Umbilical cord (tissue), 2 donors: Measurements from ENCODE around the gene RNF11. TPM values are rescaled to one million over a fixed set of nuclear protein-coding genes. Genes with fewer than 3 reads are reported as not detected.
"Not testable (repeated sequence)": the region's sequence is repeated elsewhere in the genome, so short reads cannot be mapped to it uniquely, and the experiment has no call there.

Source experiments
- DNase-seq: peaks from one replicate; pipeline ENCODE4 v3.0.0-alpha.2; 2015; ENCODE audit warnings: low spot score
- total RNA-seq: library from RNA; depleted of rRNA; stranded (reverse); fragments of >200 nt; gene quantifications from one replicate; pipeline ENCODE4 v1.2.3, GENCODE V29; 2014; ENCODE audit warnings: low replicate concordance; ENCODE audit not compliant: insufficient read depth

Gene RNF11, protein sequence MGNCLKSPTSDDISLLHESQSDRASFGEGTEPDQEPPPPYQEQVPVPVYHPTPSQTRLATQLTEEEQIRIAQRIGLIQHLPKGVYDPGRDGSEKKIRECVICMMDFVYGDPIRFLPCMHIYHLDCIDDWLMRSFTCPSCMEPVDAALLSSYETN
- total RNA-seq = 111 TPM

DNA sequence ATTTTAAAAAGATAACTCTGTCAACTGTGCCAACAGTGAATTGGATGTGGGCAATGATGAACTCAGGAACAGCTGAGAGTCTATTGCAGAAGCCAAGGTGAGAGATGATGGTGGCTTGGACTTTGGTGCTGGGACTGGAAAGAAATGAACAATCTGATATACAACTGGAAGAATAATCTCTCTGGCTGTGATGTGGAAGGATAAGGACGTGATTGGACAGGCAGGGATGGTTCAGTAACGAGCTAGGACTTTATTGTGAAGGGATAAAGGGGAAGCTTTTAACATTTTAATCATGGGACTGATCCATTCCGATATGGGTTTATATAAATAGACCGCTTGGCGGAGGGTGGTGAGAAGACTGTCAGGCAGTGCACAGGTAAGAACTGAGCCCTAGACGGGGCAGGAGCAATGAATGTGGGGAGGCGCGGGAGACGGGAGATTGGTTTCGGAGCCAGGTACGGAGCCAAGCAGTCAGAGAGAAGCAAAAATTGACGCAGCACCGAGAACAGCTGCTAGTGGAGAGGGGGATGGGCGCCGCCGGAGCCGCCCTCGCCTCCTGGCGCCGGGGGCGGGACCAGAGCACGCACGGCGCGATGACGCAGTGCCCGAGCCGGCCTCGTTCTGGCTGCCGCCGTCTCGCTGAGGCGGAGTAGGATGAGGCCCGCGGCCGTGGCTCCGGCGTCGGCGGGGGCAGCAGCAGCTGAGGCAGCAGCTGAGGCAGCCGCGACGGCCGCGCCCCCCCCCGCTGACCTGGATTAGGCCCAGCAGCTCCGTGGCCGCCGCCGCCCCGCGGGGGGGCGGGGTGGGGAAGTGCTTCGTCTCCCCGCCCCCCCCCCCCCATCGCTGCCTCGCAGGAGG lies at the start of gene RNF11:
RNF11 (plus strand) TSS at position 601 of the 858 bp plus-strand sequence. CDS start 484 bp downstream, outside the sequence.
- DNase-seq = peak; percentile 94

DNA sequence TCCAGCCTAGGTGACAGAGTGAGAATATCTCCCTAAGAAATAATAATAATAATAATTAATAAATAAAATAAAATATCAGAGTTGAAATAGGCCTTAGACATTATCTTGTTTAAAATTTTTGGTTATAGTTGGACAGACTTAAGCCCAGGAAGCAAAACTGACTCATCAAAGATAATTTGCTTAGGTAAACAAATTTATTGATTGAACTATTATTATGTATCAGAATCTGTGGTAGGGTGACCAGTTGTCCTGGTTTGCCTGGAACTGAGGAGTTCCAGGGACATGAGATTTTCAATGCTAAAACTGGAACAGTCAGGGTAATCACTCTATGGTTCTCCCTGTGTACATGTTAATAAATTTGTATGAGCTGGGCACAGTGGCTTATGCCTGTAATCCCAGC lies 47.8 kb upstream of the RNF11 start:
- DNase-seq = no peak

DNA sequence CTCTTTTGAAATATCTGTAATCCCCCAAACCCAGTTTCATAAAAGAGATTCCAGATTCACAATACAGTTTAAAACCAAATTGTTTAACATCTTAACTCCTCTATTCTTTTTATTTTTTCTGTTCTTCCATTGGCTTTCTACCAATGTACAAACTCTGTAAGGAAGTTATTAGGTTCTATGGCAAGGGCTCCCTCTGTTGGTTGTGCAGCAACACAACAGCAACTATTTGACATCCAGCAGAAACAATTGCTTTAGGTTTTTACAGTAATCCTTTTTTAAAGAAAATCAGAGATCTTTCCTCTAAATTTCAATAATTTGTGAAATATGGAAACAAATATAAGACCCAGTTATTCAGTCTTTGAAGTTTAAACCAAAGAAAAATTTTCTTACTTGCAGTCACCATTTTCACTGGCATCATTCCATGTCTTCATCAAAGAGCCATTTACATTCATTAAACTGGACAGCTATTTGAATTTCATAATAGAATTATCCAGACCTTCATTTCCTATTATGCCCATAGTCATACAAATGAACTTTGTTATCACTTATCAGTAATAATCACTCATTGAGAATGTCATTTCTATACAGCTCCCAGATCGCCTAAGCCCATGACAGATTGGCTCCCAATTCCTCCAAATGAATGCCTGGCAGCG lies 46.5 kb upstream of the RNF11 start:
- DNase-seq = peak; percentile 78

DNA sequence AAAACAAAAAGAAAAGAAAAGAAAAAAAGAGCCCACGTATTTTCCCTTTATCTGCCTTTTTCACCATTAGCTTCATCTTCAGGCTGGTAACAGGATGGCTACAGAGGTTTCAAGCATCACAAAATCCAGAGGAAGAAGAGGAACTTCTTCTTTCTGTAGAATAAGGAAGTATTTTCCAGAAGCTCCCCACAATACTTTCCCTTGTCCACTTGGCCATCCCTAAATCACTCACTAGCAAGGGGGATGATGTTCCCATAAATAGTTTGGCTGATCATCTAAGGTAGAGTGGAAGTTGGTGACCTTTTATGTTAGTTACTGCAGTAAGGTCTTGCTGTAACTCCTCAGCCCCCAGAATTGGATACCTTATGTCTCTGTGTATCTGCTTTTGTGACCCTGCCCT lies 45.1 kb upstream of the RNF11 start:
- DNase-seq = no peak

DNA sequence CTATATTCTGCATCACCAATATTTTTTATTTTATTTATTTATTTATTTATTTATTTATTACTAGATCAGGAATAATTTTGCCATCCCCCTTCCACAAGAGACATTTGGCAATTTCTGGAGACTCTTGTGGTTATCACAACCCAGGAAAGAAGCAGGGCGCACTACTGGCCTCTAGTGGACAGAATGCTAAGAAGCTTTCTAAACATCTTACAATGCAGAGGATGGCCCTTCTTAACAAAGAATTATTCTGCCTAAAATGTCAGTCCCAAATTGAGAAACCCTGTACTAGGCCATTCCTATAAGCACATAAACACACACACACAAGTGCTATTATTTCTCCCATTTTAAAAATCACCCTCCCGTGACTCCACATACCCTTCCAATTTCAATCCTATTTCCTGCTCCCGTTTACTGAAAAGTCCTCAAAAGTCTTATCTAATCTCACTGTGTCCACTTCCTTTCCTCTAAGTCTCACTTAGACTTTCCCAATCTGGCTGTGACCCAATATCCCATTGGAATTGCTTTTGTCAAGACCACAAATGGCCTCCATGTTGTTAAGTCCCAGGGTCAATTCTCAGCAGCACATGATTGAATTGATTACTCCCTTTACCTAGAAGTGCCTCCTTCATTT lies 43.7 kb upstream of the RNF11 start:
- DNase-seq = peak; percentile 81

DNA sequence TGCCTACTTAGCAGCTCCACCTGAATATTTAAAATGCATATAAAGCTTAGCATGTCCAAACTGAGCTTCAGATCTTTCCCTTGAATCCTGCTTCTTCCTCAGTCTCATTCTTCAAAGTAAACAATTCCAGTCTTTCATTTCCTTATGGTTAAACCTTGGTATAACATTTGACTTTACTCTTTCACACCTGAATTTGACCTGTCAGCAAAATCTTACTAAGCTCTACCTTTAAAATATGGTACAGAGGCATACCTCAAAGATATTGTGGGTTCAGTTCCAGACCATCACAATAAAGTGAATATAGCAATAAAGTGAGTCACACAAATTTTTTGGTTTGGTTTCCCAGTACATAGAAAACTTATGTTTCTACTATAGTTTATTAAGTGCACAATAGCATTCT lies 42.5 kb upstream of the RNF11 start:
- no peak for DNase-seq

DNA sequence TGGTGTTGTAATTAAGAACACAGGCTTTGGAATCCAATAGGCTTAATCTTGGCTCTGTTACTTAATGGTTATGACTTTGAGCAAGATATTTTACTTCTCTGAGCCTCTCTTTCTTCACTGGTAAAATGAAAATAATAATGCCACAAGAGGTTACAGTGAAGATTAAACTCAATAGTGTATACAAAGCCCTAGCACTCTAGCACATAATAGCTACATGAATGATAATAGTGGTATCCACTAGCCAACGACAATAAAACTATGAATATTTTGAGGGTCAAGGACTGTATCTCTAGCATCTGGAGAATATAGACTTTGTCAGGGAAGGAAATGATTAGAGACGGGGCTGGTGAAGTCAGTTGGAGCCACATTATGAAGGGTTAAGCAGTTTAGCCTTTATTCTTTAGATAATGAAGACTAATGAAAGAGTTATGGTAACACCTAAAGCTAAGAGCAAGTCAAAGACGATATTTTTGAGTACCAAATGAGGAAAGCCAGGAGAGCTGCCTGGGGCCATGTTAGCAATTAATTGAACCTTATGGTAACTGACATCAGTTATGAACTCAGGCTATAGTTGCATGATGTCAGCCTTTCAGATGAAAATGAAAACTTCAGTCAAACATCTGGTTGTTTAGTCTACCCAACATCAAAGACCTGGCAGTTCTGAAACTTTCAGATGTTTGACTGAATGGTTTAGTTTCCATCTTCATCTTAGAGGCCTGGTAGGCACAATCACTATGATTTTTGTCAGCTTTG lies 32.8 kb upstream of the RNF11 start:
- no peak for DNase-seq

DNA sequence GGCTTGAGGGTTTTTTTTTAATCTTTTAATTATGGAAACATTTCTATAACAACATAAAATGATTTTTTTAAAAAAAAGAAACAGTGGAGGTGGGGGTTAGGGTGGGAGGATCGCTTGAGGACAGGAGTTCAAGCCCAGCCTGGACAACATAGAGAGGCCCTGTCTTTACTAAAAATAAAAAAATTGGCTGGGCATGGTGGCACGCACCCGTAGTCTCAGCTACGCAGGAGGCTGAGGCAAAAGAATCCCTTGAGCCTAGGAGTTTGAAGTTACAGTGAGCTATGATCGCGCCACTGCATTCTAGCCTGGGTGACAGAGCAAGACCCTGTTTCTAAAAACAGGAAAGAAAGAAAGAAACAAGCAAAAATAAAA lies 32.2 kb upstream of the RNF11 start:
- no peak for DNase-seq

DNA sequence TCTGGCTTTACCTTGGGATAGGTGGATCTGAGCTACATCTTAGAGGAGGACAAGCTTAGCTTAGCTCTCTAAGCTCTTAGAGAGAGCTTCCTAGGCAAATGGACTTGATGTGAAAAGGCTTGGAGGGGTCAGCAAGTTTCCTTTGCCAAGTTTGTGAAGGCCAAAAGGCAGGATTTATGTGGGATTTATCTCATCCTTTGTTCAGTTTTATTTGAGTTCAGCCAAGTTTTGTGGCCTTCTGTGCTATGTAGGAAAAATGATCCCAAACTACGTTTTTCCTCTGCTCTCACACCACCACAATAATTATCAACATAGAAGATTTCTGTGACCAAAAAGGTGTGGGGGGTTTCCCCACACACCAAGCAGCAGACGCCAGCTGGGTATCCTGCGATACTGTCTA lies 26.0 kb upstream of the RNF11 start:
- DNase-seq = no peak

DNA sequence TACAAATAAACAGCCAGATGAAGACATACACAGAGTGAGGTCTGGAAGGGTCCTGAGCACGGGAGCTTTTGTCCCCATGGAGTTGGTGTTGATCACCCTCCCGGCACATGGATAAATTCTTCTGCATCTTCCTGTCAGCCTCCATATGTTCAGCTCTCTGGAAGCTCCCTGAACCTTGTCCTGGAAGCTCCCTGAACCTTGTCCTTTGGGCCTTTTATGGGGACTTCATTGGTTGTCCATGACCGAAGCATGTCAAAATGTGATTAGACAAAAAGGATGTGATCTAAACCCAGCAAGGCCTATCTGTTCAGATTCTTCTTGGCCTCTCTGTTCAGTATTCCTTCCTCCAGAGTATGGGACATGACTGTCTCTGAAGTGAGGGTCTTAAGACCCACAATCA lies 25.4 kb upstream of the RNF11 start:
- no peak for DNase-seq

DNA sequence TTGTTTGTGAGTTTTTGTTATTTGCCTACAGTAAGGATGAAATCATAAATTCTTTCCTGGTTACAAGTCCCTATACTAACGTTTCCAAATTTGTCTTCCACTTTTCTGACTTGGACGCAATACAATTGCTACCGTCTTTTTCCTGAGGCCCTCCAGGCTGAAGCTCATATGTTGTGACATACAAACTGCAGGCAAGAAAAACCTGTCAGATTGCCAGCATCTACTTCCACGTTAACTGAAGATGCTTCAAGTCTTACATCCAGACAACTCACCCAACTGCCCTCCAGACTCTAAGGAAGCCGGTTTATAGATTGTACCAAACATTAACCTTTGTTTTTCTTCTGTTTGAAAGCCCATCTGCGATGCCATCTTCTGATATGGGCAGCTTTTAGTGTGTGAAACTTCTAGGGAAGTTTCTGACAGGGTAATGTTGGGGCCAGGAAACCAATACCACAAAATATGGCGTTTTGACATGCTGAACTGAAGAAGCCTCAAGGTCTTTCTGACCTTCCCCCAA lies 21.4 kb upstream of the RNF11 start:
- peak; percentile 78 for DNase-seq

DNA sequence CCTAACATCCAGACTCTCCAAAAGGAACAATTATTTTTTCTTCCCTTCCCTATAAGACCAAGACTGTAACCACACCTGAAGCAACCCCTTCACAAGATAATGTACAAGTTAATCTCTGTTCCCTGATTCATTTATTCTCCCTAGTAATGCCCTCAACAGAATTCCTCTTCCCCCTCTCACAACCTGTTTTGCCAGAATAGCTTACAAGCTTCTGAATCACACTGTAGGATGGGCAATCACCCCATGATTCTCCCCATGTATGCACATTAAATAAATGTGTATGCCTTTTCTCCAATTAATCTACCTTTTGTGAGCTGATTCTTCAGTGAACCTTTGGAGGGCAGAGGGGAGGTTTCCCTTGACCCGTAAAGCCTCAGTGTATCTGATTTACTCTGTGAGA lies 20.9 kb upstream of the RNF11 start:
- DNase-seq = no peak

DNA sequence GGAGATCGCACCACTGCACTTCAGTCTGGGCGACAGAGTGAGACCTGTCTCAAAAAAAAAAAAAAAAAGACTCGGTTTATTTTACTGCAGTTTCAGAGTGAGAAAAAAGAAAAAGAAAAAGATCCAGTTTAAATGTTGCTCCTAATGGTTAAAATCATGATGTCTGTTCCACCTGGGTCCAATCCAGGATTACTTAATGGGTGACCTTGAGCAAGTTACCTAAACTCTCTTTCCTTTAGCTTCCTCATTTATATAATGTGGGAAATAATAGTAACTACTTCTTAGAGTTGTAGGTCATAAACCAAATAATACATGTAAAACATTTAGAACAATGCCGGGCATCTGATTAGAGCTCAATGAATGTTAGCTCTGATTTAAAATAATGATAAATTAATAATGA lies 19.4 kb upstream of the RNF11 start:
- DNase-seq = no peak

DNA sequence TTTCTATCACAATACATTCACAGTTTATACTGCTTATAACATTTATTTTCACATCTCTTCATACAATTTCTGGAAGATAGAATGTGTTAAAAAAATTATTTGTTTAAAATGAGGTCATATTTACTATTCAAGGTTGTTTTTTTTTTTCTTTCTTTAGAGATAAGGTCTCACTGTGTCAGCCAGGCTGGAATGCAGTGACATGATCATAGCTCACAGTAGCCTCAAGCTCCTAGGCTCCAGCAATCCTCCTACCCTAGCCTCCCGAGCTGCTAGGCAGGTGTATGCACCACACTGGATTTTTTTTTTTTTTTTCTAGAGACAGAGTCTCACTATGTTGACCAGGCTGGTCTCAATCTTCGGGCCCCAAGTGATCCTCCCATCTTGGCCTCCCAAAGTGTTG lies 19.0 kb upstream of the RNF11 start:
- DNase-seq = no peak

DNA sequence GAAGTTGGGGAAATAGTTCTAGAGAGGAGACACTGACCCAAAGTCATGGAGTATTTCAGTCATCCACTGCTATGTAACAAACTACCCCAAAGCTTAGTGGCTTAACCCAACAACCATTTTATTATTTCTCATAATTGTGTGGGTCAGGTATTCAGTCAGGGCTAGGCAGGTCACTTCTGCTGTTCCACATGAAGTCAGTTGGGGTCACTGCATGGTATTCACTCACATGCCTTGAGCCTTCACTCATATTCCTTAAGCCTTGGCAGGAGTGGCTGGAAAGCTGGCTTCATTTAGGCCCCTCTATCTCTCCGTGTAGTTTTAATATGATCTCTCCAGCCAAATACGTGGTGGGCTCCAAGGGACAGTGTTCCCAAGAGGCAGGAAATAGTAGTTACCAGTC lies 17.5 kb upstream of the RNF11 start:
- DNase-seq = no peak

DNA sequence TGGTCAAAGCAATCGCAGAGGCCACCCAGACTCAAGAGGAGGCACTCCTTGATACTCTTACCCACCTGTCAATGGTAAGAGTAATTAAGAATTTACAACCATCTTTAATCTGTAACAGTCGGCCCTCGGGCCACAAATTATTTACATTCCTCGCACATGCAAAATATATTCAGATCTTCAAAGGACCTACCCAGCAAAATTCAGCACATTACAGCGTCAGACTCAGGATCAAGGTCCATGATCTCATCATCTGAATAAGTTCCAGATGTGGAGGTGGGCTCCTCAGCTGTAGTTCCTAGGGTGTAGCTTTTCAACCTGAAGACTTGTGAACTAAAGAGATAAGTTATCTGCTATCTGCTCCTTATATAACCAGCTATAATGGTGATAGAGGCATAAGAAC lies 17.1 kb upstream of the RNF11 start:
- DNase-seq = no peak

DNA sequence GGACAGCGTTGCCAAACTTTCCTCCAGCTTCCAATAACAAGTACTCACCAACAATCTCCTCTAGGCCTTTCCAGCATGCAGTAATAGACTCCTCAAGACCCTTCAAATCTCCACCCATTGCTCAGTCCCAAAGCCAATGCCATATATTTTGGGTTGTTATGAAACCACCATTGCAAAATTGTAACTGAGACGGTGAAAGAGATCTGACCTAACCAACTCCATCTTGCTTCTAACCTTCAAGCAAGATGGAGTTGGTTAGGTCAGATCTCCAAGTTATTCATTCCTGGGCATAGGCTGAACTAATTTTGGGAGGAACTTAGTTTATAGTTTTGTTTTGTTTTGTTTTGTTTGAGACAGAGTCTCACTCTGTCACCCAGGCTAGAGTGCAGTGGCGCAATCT lies 14.5 kb upstream of the RNF11 start:
- DNase-seq = not testable (repeated sequence)

DNA sequence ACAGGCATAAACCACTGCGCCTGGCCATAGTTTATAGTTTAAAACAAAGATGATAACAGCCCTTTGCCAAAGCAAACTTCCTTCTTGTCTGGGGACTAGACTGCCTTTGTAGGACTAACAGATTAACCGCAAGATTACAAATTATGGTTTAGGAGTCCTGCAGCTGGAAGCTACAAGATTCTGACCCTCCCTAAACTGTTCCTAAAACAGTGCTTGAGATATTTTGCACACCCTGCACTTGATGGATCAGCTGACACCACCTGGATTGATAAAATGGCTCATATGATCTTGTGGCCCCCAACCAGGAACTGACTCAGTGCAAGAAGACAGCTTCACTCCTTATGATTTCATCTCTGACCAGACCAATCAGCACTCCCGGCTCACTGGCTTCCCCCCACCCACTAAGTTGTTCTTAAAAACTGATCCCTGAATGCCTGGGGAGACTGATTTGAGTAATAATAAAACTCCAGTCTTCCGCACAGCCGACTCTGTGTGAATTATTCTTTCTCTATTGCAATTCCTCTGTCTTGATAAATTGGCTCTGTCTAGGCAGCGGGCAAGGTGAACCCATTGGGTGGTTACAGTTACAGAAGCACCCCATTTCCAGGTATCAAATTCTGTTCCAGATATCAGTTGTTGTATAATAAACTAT lies 13.8 kb upstream of the RNF11 start:
- no peak for DNase-seq

DNA sequence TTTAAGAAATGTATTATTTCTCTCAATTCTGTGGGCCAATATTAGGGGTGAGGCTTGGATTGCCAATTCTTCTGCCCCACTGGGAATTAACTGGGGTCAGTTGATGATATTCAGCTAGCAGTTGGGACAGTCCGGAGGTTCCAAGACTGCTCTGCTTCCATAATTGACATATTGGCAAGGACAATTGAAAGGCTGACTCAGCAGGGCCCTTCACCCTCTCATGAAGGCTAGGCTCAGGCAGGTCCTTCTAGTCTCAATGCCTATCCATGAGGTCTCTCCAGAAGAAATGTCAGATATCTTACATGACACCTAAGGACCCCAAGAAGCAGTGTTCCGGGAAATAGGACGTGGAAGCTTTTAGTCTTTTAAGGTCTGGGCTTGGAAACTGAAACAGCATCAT lies 13.3 kb upstream of the RNF11 start:
- no peak for DNase-seq

DNA sequence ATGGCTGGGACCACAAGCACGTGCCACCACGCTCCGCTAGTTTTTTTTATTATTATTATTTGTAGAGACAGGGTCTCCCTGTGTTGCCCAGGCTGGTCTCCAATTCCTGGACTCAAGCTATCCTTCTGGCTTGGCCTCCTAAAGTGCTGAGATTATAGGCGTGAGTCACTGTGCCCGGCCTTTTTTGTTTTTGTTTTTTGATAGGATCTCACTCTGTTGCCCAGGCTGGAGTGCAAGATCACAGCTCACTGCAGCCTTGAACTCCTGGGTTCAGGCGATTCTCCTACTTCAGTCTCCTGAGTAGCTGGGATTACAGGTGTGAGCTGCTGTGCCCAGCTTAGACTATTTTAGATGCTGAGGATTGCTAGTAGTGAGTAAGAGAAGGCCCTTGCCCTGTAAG lies 11.8 kb upstream of the RNF11 start:
- DNase-seq = no peak
